ENCODE results near the gene ATXN2.

DNA sequence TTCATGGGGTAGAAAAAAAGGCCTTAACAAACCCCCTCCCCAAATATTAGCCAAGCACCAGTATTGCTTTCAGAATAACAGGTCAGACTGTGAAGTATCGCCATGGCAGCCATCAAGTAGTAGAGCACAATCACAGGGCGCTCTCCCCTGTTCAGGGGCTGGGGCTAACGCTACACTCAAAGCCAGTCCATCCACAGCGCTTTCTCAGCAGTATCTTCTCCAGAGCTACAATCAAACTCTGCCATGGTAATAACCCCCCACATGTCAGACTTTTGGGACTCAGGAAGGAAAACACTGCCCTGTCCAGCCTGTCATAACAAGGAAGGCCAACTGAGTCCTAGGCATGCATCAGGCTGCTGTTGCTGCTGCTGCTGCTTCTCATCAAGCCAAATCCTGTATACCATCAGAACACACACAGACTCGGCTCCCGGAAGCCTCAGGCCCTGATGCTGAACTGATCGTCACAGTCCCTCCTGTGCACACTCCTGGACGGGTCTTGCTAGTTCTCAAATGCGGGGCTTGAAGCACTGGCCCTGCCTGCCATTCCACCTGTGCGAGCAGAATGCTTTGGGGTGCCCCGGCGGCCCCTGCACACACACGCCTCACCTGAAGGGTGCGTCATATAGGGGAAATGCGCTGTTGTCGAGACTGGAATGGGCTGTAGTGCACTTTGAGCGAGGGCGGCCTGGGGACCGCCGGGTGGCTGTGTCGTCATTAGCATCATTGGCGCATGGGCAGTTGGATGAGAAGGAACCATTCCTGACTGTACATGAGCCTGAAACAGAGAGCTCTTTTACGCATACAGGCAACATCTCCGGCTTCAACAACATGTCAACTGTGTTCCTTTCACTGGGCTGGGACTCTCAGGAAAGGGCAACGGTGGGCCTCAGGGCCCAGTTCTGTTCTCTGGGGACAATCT, 145.8 kb downstream of the ATXN2 start:
- TF ChIP-seq RAD21 (IDR thresholded peaks at IDR 0.05; ENCODE audit: low read length) (no peak), BHLHE40 (IDR thresholded peaks at IDR 0.05; ENCODE audit: low read depth, low read length) (no peak), MAFK (IDR thresholded peaks at IDR 0.05; ENCODE audit: low read depth, low read length) (no peak), POLR2A (IDR thresholded peaks at IDR 0.05; ENCODE audit: low read depth, low read length) (no peak), CHD1 (IDR thresholded peaks at IDR 0.05; ENCODE audit: low read depth, low read length) (no peak), MXI1 (IDR thresholded peaks at IDR 0.05; ENCODE audit: borderline replicate concordance, low read depth, low read length) (no peak), RFX5 (IDR thresholded peaks at IDR 0.05; ENCODE audit: low read depth, low read length) (no peak), CEBPB (IDR thresholded peaks at IDR 0.05; ENCODE audit: low read depth, low read length) (no peak), FOS (IDR thresholded peaks at IDR 0.05; ENCODE audit: low read depth, low read length) (no peak), SMC3 (IDR thresholded peaks at IDR 0.05; ENCODE audit: low read depth, low read length) (no peak), MAZ (IDR thresholded peaks at IDR 0.05; ENCODE audit: borderline replicate concordance, low read depth, low read length) (no peak)
- TF ChIP-seq, protein P1, sequence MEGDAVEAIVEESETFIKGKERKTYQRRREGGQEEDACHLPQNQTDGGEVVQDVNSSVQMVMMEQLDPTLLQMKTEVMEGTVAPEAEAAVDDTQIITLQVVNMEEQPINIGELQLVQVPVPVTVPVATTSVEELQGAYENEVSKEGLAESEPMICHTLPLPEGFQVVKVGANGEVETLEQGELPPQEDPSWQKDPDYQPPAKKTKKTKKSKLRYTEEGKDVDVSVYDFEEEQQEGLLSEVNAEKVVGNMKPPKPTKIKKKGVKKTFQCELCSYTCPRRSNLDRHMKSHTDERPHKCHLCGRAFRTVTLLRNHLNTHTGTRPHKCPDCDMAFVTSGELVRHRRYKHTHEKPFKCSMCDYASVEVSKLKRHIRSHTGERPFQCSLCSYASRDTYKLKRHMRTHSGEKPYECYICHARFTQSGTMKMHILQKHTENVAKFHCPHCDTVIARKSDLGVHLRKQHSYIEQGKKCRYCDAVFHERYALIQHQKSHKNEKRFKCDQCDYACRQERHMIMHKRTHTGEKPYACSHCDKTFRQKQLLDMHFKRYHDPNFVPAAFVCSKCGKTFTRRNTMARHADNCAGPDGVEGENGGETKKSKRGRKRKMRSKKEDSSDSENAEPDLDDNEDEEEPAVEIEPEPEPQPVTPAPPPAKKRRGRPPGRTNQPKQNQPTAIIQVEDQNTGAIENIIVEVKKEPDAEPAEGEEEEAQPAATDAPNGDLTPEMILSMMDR (conservative IDR thresholded peaks at IDR 0.05; ENCODE audit: low read depth, low read length): no peak
- TF ChIP-seq, protein P2, sequence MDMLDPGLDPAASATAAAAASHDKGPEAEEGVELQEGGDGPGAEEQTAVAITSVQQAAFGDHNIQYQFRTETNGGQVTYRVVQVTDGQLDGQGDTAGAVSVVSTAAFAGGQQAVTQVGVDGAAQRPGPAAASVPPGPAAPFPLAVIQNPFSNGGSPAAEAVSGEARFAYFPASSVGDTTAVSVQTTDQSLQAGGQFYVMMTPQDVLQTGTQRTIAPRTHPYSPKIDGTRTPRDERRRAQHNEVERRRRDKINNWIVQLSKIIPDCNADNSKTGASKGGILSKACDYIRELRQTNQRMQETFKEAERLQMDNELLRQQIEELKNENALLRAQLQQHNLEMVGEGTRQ (IDR thresholded peaks at IDR 0.05; ENCODE audit: low read depth, low read length): no peak
- TF ChIP-seq, protein P3, sequence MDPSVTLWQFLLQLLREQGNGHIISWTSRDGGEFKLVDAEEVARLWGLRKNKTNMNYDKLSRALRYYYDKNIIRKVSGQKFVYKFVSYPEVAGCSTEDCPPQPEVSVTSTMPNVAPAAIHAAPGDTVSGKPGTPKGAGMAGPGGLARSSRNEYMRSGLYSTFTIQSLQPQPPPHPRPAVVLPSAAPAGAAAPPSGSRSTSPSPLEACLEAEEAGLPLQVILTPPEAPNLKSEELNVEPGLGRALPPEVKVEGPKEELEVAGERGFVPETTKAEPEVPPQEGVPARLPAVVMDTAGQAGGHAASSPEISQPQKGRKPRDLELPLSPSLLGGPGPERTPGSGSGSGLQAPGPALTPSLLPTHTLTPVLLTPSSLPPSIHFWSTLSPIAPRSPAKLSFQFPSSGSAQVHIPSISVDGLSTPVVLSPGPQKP (IDR thresholded peaks at IDR 0.05; ENCODE audit: borderline replicate concordance, low read depth, low read length): no peak
